PC-9 (cell line): ENCODE results near the gene TTC28.

ENCODE experiments used
- EZH2 ChIP-seq: fragments of 200-600 bp; sonication (generic); IDR thresholded peaks from 2 replicates; pipeline ENCODE4 v1.8.0; 2017; ENCODE audit warnings: antibody characterized with exemption, low read depth
- TF ChIP-seq, protein P1 (sequence below): fragments of 200-600 bp; sonication (generic); conservative IDR thresholded peaks from 2 replicates; pipeline ENCODE4 v1.6.1; 2017; ENCODE audit warnings: mixed run types, antibody characterized with exemption, mild to moderate bottlenecking, moderate library complexity

GRCh38 chr22:28185130-28185529, 494.5 kb downstream of the TTC28 start:
- TF ChIP-seq, protein P1, sequence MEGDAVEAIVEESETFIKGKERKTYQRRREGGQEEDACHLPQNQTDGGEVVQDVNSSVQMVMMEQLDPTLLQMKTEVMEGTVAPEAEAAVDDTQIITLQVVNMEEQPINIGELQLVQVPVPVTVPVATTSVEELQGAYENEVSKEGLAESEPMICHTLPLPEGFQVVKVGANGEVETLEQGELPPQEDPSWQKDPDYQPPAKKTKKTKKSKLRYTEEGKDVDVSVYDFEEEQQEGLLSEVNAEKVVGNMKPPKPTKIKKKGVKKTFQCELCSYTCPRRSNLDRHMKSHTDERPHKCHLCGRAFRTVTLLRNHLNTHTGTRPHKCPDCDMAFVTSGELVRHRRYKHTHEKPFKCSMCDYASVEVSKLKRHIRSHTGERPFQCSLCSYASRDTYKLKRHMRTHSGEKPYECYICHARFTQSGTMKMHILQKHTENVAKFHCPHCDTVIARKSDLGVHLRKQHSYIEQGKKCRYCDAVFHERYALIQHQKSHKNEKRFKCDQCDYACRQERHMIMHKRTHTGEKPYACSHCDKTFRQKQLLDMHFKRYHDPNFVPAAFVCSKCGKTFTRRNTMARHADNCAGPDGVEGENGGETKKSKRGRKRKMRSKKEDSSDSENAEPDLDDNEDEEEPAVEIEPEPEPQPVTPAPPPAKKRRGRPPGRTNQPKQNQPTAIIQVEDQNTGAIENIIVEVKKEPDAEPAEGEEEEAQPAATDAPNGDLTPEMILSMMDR = no peak
- TF ChIP-seq EZH2 = no peak
